Activated CD8-positive, alpha-beta memory T cell treated with anti-CD3 and anti-CD28 coated beads for 1 hour (primary cell): Measurements from ENCODE around the gene UBE2E2.

Experiments used
- DNase-seq, 2 donors: peaks; one replicate each; pipeline ENCODE4 v3.0.0-alpha.2; 2020; ENCODE audit warnings: low read depth in 1 of 2; ENCODE audit errors: extremely low read depth in 1 of 2

Gene UBE2E2

GRCh38 chr3:23239211-23240068 is 36.3 kb downstream of the UBE2E2 start:
- DNase-seq = no peak

- DNase-seq = no peak
Observed at GRCh38 chr3:23240171-23240785, 37.2 kb downstream of the UBE2E2 start.

DNA sequence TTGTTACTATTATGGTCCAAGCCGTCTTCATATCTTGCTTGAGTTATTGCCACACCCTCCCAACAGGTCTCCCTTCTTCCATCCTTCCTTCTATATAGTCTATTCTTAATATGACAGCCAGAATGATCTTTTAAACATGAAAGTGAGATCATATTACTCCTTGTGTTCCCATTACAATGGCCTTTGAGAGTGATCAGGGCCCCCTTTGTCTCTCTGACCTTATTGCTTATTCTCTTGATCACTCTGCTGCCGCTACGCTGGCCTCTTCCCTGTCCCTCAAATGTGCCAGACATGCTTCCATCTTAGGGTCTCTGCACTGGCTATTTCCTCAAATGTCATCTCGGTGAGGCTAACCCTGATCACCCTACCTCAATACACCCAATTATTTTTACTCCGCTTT is 38.1 kb downstream of the UBE2E2 start:
- DNase-seq = no peak

- no peak for DNase-seq
Observed at GRCh38 chr3:23242106-23242505, 39.0 kb downstream of the UBE2E2 start.

GRCh38 chr3:23244324-23245041 is 41.4 kb downstream of the UBE2E2 start:
- DNase-seq = no peak

DNA sequence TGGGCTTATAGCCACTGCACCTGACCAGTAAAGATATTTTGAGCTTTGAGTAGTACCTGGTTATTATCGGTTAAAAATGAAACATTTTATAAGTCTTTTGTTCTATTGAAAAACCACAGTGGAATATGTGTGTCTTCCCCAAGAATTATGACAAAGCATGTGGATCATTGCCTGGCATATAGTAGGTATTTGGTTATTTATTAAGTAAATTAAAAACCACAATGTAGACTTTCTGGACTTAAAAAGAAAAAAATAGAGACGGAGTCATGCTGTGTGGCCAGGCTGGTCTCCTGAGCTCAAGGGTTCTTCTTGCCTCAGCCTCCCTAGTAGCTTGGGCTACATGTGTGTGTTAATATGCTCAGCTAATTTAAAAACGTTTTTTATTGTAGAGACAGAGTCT is 43.5 kb downstream of the UBE2E2 start:
- no peak for DNase-seq

- no peak for DNase-seq
Observed at GRCh38 chr3:23248594-23249131, 45.5 kb downstream of the UBE2E2 start.

GRCh38 chr3:23249961-23250360 is 46.8 kb downstream of the UBE2E2 start:
- no peak for DNase-seq

GRCh38 chr3:23252122-23252521 is 49.0 kb downstream of the UBE2E2 start:
- no peak for DNase-seq

DNA sequence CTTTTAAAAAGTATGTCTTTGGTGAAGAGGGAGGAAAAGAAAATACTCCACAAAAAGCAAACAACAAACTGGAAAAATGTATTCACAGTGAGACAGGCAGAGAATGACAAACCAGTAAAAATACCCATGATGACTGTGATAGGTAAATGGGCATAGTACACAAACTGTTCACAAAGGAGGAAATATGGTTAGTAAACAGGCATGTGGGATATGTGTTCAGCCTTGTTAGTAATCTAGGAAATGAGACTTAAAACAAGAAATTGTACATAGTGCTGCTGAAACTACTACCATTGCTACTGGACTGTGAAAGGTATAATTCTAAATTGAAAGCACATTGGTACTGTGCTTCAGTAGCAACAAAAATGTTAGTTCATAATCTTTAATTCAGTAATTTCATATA is 50.1 kb downstream of the UBE2E2 start:
- DNase-seq = no peak

GRCh38 chr3:23254282-23254681 is 51.2 kb downstream of the UBE2E2 start:
- DNase-seq = no peak

DNA sequence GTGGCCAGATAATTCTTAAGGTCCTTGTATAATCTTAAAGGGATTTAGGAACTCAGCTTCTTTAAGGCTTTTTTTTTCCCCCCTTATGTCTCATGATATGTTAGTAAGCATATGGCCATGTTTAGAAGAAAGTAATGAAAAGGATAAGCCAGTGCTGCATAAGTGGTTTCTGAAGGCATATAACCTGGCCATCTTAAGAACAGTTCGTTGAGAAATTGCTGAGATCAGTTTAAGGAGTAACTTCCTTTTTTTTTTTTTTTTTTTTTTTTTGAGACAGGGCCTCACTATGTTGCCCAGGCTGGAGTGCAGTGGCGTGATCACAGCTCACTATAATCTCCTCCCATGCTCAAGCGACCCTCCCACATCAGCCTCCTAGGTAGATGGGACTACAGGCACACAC is 51.7 kb downstream of the UBE2E2 start:
- no peak for DNase-seq

- DNase-seq = no peak
Observed at GRCh38 chr3:23256741-23257435, 53.8 kb downstream of the UBE2E2 start.

- DNase-seq = no peak
Observed at GRCh38 chr3:23258110-23258509, 55.0 kb downstream of the UBE2E2 start.

- no peak for DNase-seq
Observed at GRCh38 chr3:23259515-23259914, 56.4 kb downstream of the UBE2E2 start.

- DNase-seq = no peak
Observed at GRCh38 chr3:23262766-23263165, 59.6 kb downstream of the UBE2E2 start.

DNA sequence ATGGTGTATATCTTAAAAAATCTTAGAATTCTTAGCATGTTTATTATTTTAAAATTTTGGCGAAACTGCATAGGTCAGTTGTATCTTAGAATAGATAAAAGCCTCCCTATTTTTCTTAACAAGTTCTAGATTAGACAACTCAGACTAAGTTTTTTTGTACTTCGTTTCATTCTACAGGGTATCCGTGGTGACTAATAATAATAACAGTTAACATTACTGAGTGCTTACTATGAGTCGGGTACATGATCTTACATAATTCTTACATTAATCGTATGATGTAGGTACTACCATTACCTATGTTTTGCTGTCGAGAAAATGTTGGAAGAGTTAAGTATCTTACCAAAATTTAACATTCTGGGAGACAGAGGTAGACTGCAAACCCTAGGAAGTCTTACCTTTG is 60.7 kb downstream of the UBE2E2 start:
- DNase-seq = no peak

- no peak for DNase-seq
Observed at GRCh38 chr3:23264413-23264812, 61.3 kb downstream of the UBE2E2 start.

DNA sequence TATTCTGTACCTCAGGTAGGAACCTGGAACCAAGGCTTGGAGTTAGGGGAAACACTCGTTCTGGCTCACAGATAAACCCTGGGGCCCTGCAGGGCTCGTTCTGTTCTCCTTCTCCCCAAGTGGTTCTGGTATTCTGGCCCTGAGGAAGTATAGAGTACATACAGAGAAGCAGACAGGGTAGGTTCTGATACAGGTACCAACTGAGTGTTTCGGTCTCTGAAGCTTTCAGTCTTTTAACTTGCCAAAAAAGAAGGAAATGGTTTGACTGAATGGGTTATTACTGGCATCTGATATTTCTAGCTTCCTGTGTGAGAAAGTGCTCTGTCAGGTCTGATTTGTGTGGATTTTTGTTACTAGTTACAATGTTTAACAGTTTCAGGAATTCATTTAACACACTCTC is 67.3 kb downstream of the UBE2E2 start:
- DNase-seq = no peak

DNA sequence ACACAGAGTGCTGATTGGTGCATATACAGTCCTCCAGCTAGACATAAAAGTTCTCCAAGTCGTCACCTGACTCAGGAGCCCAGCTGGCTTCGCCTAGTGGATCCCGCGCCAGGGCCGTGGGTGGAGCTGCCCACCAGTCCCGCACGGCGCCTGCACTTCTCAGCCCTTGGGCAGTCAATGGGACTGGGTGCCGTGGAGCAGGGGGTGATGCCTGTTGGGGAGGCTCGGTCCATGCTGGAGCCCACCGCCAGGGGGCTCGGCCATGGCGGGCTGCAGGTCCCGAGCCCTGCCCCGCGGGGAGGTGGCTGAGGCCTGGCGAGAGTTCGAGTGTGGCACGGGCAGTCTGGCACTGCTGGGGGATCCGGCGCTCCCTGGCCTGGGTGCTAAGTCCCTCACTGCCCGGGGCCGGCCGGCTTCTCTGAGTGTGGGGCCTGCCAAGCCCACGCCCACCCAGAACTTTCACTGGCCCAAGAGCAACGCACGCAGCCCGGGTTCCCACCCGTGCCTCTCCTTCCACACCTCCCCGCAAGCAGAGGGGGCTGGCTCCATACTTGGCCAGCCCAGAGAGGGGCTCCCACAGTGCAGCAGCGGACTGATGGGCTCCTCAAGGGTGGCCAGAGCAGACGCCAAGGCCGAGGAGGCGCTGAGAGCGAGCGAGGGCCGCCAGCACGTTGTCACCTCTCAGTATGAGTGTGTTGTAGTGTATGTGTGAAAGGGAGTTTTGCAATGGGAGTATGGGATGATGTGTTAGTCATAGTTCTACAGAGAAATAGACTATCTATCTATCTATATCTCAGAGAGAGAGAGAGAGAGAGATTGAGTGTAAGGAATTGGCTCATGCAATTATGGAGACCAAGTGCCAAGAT is 69.0 kb downstream of the UBE2E2 start:
- DNase-seq = no peak
